GM21717 (cell line): ENCODE data around the gene UTS2R.
"Not testable (repeated sequence)": the region's sequence is repeated elsewhere in the genome, so short reads cannot be mapped to it uniquely, and the experiment has no call there.

Source experiments
- ATAC-seq: cut with Tn5 transposase; IDR thresholded peaks from one replicate; pipeline ENCODE4 v1.9.1; 2021; ENCODE audit warnings: mild to moderate bottlenecking, moderate library complexity; ENCODE audit not compliant: unreplicated experiment

The UTS2R gene

GRCh38 chr17:82373731-82374625 is 2.4 kb downstream of the UTS2R start:
- no peak for ATAC-seq

GRCh38 chr17:82374626-82375331 is 3.2 kb downstream of the UTS2R start:
- no peak for ATAC-seq

GRCh38 chr17:82375359-82376041 is 3.9 kb downstream of the UTS2R start:
- ATAC-seq: no peak

- ATAC-seq: no peak
Measured at GRCh38 chr17:82376042-82376730, 4.6 kb downstream of the UTS2R start.

- ATAC-seq: not testable (repeated sequence)
Measured at GRCh38 chr17:82377294-82377693, 5.7 kb downstream of the UTS2R start.

- no peak for ATAC-seq
Measured at GRCh38 chr17:82377924-82378740, 6.6 kb downstream of the UTS2R start.

GRCh38 chr17:82378741-82379021 is 7.1 kb downstream of the UTS2R start:
- ATAC-seq: no peak

- ATAC-seq: no peak
Measured at GRCh38 chr17:82380860-82381702, 9.5 kb downstream of the UTS2R start.

GRCh38 chr17:82381703-82382009 is 10.1 kb downstream of the UTS2R start:
- not testable (repeated sequence) for ATAC-seq

- not testable (repeated sequence) for ATAC-seq
Measured at GRCh38 chr17:82382220-82382932, 10.8 kb downstream of the UTS2R start.

GRCh38 chr17:82382933-82383255 is 11.3 kb downstream of the UTS2R start:
- ATAC-seq: no peak

GRCh38 chr17:82383411-82383810 is 11.8 kb downstream of the UTS2R start:
- no peak for ATAC-seq

GRCh38 chr17:82384051-82384729 is 12.6 kb downstream of the UTS2R start:
- ATAC-seq: no peak

- no peak for ATAC-seq
Measured at GRCh38 chr17:82384730-82385481, 13.3 kb downstream of the UTS2R start.

- ATAC-seq: no peak
Measured at GRCh38 chr17:82385559-82386254, 14.1 kb downstream of the UTS2R start.

GRCh38 chr17:82386255-82386831 is 14.8 kb downstream of the UTS2R start:
- no peak for ATAC-seq
